Gastroesophageal sphincter (tissue), 3 donors: Measurements from ENCODE around the gene MEOX2.

Source experiments
- EP300 ChIP-seq: sonication (generic); formaldehyde crosslinking; IDR thresholded peaks from one replicate; pipeline ENCODE4 v1.6.1; 2017; ENCODE audit warnings: antibody characterized with exemption, mild to moderate bottlenecking
- POLR2AphosphoS5 ChIP-seq: sonication (generic); formaldehyde crosslinking; IDR thresholded peaks from one replicate; pipeline ENCODE4 v1.6.1; 2017; ENCODE audit warnings: antibody characterized with exemption
- TF ChIP-seq, protein P1 (sequence below), 4 experiments: fragments of 200-600 bp in 2 of 4; fragments of 450-650 bp in 2 of 4; sonication (generic) in 1 of 4; IDR thresholded peaks; one replicate each; pipeline ENCODE4 v1.5.1; 2017 to 2019; ENCODE audit warnings: antibody characterized with exemption in 4 of 4, mild to moderate bottlenecking in 2 of 4, moderate library complexity in 2 of 4

DNA sequence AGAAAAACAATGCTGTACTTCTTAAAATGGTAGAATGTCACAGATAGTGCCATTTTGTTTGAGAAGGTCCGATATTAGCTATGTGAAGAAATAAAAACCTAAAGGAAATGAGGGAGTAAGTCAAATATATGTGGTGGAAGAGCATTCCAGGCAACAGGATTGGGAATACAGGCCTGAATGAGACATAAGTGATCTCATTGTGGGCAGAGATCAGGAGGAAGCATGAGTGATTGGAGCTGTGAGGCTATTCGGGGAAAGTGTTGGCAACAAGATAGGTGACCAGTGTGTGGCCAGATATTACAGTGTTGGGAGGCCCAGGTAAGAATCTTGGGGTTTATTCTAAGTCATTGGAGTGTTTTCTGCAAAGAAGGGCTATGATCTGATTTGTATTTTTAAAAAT is 83.4 kb downstream of the MEOX2 start:
- TF ChIP-seq, protein P1, sequence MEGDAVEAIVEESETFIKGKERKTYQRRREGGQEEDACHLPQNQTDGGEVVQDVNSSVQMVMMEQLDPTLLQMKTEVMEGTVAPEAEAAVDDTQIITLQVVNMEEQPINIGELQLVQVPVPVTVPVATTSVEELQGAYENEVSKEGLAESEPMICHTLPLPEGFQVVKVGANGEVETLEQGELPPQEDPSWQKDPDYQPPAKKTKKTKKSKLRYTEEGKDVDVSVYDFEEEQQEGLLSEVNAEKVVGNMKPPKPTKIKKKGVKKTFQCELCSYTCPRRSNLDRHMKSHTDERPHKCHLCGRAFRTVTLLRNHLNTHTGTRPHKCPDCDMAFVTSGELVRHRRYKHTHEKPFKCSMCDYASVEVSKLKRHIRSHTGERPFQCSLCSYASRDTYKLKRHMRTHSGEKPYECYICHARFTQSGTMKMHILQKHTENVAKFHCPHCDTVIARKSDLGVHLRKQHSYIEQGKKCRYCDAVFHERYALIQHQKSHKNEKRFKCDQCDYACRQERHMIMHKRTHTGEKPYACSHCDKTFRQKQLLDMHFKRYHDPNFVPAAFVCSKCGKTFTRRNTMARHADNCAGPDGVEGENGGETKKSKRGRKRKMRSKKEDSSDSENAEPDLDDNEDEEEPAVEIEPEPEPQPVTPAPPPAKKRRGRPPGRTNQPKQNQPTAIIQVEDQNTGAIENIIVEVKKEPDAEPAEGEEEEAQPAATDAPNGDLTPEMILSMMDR (IDR thresholded peaks at IDR 0.05), result no peak
- TF ChIP-seq POLR2AphosphoS5, result no peak
- TF ChIP-seq EP300, result no peak
